GM21515 (cell line): ENCODE results near the gene ZNF689.
"Not testable (repeated sequence)": the region's sequence is repeated elsewhere in the genome, so short reads cannot be mapped to it uniquely, and the experiment has no call there.

ENCODE experiments used
- ATAC-seq: cut with Tn5 transposase; IDR thresholded peaks from one replicate; pipeline ENCODE4 v1.9.1; 2021; ENCODE audit not compliant: unreplicated experiment

ZNF689 gene

DNA sequence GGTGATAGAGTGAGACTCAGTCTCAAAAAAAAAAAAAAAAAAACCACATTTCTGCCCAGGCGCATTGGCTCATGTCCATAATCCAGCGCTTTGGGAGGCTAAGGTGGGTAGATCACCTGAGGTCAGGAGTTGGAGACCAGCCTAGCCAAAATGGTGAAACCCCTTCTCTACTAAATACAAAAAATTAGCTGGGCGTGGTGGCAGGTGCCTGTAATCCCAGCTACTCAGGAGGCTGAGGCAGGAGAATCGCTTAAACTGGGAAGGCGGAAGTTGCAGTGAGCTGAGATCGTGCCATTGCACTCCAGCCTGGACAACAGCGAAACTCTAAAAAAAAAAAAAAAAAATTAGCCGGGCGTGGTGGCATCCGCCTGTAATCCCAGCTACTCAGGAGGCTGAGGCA lies 26.9 kb upstream of the ZNF689 start:
- not testable (repeated sequence) for ATAC-seq

DNA sequence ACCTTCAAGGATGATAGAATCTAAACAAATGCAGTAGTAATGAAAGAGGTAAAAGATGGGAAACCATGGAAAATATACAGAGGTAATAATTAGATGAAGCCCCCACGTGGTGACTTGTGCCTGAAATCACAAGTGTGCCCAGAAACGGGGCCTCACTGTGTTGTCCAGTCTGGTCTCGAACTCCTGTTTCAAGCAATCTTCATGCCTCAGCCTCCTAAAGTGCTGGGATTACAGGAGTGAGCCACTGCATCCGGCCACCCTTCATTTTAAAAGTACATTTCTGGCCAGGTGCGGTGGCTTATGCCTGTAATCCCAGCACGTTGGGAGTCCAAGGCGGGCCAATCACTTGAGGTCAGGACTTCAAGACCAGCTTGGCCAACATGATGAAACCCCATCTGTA lies 26.4 kb upstream of the ZNF689 start:
- no peak for ATAC-seq

GRCh38 chr16:30633526-30633925 lies 23.3 kb upstream of the ZNF689 start:
- ATAC-seq, result no peak

DNA sequence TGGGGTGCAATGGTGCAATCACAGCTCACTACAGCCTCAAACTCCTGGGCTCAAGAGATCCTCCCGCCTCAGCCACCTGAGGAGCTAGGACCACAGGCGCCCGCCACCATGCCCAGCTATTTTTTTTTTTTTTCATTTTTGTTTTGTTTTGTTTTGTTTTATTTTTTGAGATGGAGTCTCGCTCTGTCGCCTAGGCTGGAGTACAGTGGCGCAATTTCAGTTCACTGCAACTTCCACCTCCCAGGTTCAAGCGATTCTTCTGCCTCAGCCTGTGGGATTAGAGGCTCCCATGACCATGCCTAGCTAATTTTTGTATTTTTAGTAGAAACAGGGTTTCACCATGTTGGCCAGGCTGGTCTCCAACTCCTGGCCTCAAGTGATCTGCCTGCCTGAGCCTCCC lies 22.3 kb upstream of the ZNF689 start:
- ATAC-seq, result not testable (repeated sequence)

DNA sequence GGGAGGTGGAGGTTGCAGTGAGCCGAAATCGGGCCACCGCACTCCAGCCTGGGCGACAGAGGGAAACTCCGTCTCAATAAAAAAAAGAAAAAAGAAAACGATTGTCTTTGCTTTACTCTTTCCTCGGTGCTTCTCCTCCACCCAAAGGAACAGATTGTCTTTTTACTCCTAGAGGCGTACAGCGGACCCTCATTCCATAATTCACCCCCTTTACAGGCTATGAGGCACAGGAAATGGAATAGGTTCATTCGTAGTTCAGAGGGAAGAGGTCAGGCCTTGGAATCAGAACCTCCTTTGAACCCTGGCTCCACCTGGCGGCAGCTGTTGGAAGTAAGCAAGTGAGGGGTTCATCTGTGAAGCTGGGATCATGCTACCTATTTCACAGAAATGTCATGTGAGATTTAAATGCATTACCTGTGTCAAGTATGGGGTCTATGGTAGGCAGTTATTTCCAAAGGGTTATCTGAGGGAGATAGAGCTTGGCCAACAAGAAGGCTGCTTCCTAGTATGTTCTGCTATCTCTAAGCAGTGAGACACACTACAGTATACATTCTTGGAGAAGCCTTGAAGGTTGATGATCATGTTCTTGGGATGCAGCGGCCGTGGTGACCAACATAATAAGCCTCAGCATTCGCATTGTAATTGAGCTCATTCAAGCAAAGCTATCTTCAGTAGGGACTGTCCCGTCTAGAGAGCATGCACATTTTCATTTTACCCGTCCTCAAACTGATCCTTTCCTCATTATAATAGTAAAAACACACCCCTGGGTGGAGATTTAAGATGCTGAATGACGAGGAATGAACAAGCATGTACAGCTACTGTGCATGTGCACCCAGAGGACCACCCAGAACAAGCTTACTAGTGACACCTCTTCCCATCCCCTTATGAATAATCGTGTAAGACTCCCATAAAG lies 18.7 kb upstream of the ZNF689 start:
- ATAC-seq, result no peak

DNA sequence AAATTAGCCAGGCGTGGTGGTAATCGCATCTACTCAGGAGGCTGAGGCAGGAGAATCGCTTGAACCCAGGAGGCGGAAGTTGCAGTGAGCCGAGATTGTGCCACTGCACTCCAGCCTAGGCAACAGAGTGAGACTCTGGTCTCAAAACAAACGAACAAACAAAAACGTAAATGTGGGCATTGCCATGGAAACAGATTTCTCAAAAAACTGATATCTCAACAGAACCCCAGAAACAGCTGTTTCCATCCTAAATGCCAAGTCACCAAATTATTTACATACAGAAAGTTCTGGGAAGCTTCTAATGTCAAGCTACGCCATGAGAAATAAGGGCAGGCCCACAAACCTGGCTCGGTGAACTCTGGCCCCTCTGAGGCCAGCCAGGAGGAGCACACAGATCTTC lies 16.0 kb upstream of the ZNF689 start:
- no peak for ATAC-seq

DNA sequence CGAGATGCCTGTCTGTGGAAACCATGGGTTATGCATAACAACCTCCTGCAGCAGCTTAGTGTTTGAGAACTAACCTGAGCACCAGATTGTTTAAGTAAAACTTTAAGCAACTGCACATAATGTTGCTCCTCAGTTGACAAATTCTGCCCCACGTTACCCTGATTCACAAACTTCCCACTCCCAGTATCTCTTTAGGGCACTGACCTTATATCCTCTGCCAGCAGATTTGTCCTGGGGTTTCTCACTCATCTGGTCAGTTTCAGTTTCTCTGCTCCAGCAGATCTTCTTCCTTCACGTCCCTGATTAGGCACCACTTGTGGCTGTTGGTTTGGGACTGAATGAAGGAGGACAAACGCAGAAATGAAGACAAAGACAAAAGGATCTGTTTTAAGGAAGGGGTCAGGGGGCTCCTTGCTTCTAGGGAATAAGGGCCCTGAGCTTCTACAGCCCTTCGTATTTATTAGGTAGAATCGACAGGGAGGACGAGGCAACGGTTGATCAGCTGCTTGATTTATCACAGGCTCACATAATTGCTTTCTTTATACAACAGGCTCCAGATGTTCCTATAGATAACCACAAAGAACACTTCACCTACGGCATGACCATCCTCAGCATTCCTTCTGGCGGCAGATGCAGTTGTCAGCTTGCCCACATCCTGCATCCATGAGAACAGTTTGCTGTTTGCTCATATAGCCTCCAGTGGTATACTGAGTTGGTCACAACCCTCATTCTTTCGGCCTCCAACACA lies 13.5 kb upstream of the ZNF689 start:
- no peak for ATAC-seq

- no peak for ATAC-seq
Observed at GRCh38 chr16:30622455-30623032, 12.4 kb upstream of the ZNF689 start.

GRCh38 chr16:30621765-30622164 lies 11.6 kb upstream of the ZNF689 start:
- ATAC-seq, result no peak

- ATAC-seq, result no peak
Observed at GRCh38 chr16:30620169-30620568, 10.0 kb upstream of the ZNF689 start.

DNA sequence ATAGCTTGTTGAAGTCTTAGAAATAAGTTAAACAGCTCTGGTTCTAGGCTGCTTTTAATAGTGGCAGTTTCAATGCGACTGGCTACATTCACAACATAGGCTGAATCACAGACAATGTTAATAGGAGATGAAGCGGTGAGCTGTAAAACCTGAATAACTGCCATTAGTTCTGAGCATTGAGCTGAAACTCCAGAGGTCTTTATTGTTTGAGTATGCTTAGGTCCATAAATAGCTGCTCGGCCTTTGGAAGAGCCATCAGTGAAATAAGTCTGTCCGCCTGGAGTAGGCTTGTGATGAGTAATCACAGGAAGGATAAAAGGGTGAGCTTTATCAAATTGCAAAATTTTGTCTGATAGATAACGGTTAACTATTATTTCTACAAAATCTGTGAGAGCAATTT lies 9.4 kb upstream of the ZNF689 start:
- no peak for ATAC-seq

GRCh38 chr16:30619202-30619601 lies 9.0 kb upstream of the ZNF689 start:
- no peak for ATAC-seq

- no peak for ATAC-seq
Observed at GRCh38 chr16:30615358-30616091, 5.3 kb upstream of the ZNF689 start.

- peak; percentile 28 for ATAC-seq
Observed at GRCh38 chr16:30609002-30609925, 925 bp downstream of the ZNF689 start.

DNA sequence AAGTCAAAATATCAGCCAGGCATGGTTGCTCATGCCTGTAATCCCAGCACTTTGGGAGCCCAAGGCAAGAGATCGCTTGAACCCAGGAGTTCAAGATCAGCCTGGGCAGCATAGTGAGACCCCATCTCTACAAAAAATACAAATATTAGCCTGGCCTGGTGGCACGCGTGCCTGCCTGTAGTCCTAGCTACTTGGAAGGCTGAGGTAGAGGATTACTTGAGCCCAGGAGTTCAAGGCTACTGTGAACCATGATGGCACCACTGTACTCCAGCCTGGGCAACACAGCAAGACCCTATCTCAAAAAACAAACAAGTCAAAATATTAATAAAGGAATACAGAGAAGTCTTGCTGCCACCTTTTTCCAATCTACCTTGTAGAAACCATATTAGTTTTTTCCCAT lies 4.2 kb downstream of the ZNF689 start:
- no peak for ATAC-seq

DNA sequence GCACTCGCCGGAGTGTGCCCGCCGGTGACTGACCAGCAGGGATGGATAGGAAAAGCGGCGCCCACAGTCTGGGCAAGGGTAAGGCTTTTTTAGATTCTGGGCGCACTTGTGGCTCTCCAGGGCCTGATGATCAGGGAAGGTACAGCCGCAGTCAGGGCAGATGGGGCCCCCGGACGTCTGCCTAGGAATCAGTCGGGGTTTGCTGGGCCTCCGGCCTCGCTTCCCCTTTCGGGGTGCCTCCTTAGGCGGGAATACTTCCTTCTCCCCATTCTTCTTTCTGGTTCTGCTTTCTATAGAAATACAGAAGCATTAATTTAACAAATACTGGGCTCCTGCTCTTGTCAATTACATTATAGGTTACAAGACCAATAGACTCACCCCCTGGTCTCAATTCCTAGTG lies 5.0 kb downstream of the ZNF689 start:
- ATAC-seq, result no peak

GRCh38 chr16:30604316-30604947 lies 5.8 kb downstream of the ZNF689 start:
- no peak for ATAC-seq

GRCh38 chr16:30603945-30604315 lies 6.3 kb downstream of the ZNF689 start:
- no peak for ATAC-seq

DNA sequence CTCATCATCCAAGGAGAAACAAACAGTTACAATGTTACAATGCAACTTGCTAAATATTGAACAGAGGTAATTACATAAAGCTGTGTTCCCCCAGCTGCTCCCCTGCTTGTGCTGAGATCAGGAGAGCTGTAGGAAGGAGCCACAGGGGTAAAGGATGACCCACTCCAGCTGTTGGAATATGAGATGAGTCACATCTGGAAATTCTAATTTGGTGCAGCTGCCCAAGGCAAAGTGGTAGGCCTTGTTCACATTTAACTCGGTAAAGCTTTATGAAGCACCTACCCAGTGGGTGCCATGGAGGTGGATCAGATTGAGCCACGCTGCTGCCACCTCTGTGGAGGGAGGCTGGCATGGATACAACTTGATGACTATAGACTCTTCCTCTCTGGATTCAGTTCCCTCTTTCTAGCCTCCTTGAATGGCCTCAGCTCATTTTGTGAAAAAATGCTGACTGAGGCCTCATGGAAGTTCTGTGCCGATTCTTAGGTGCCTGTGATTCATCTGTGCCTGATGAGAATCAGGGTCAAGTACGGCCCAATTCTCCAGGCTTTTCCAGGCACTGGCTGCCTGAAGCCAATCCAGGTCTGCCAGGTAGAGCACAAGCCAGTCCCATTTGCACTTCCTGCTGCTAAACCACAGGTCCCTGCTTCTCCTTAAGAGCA lies 7.4 kb downstream of the ZNF689 start:
- ATAC-seq, result no peak
